Esophagus squamous epithelium (tissue), 5 donors: ENCODE measurements around the gene SMCP. TPM values are rescaled to one million over a fixed set of nuclear protein-coding genes. Genes with fewer than 3 reads are reported as not detected.
A peak's percentile ranks its signal among the peaks of the same experiment; 100 is the strongest.

ENCODE experiments used
- DNase-seq: peaks from one replicate; lab custom pipeline; 2025; lab: John Stamatoyannopoulos, UW
- H3K27ac ChIP-seq, 4 donors: fragments of 200-600 bp; sonication (generic); one replicate each; pipeline ENCODE4 v1.5.1; 2016 to 2019; ENCODE audit warnings: mild to moderate bottlenecking in 1 of 4
- H3K27me3 ChIP-seq, 4 donors: fragments of 200-600 bp; sonication (generic); 1 replicate in 3 of 4; 2 replicates in 1 of 4; pipeline versions ENCODE4 v1.5.1 to v1.6.0; 2017 to 2021; ENCODE audit warnings: antibody characterized with exemption in 1 of 4
- H3K36me3 ChIP-seq, 3 donors: fragments of 200-600 bp; sonication (generic); one replicate each; pipeline ENCODE4 v1.5.1; 2016 to 2019
- H3K4me1 ChIP-seq, 3 donors: fragments of 200-600 bp; sonication (generic); one replicate each; pipeline ENCODE4 v1.5.1; 2017 to 2019
- H3K4me3 ChIP-seq, 4 donors: fragments of 200-600 bp; sonication (generic); 1 replicate in 3 of 4; 2 replicates in 1 of 4; pipeline ENCODE4 v1.5.1; 2016 to 2019; ENCODE audit warnings: mild to moderate bottlenecking in 2 of 4, moderate library complexity in 1 of 4
- H3K9me3 ChIP-seq, 3 donors: fragments of 200-600 bp; sonication (generic); one replicate each; pipeline ENCODE4 v1.5.1; 2016 to 2019
- CTCF ChIP-seq, 6 experiments: fragments of 450-650 bp in 4 of 6; fragments of 200-600 bp in 2 of 6; sonication (generic) in 2 of 6; IDR thresholded peaks; one replicate each; pipeline ENCODE4 v1.5.1; 2016 to 2019; ENCODE audit warnings: antibody characterized with exemption in 6 of 6, mild to moderate bottlenecking in 4 of 6, moderate library complexity in 4 of 6
- POLR2A ChIP-seq, 4 donors: fragments of 450-650 bp; IDR thresholded peaks; one replicate each; pipeline ENCODE4 v1.6.1; 2017; ENCODE audit warnings: antibody characterized with exemption in 4 of 4, mild to moderate bottlenecking in 4 of 4, moderate library complexity in 3 of 4
- WGBS, 2 donors: methylation state at CpG; one replicate each; pipeline ENCODE4 v1.1.5; 2018; 5-methylcytosine and 5-hydroxymethylcytosine counted together
- intact Hi-C: fragments of 100-400 bp; cut with DNase I; formaldehyde crosslinking; loops from one replicate; pipeline ENCODE4 v1.15.0; 2022
- total RNA-seq, 4 donors: library from RNA; depleted of rRNA; stranded (reverse); fragments of >200 nt; gene quantifications; one replicate each; pipeline ENCODE4 v1.1.0, GENCODE V29; 2016
- donor health status: DM: yes; HTN: yes; CAD: no.

The SMCP gene
- total RNA-seq, 4 donors from 2014 or later = not detected

GRCh38 chr1:152928671-152929070 lies 50.5 kb downstream of the SMCP start:
- no peak overlapping the region for H3K4me3 ChIP-seq
- no peak for TF ChIP-seq CTCF (IDR thresholded peaks at IDR 0.05)
- TF ChIP-seq POLR2A (IDR thresholded peaks at IDR 0.05) = no peak
- H3K36me3 ChIP-seq = no peaks in the 10 kb centered on the region
- peaks cover 0 to 16% (median 0%) of the 10 kb centered on the region in 3 donors for H3K4me1 ChIP-seq
- DNase-seq = no peak
- H3K9me3 ChIP-seq = no peaks in the 10 kb centered on the region
- no peak overlapping the region for H3K27ac ChIP-seq
- intact Hi-C loops = loop anchor here (5.0 kb wide), 1 partner anchor 56 kb away; no protein-coding TSS in a partner anchor
- 45 to 72% methylated on average over 3 of the region's 3 CpGs for WGBS, 2 donors
- no peaks in the 10 kb centered on the region for H3K27me3 ChIP-seq

GRCh38 chr1:152932170-152932811 lies 54.2 kb downstream of the SMCP start:
- Histone ChIP-seq H3K9me3 (no peaks in the 10 kb centered on the region), H3K4me1 (peaks cover 0 to 35% (median 0%) of the 10 kb centered on the region in 3 donors), H3K27ac (peak overlapping the region; percentile 46 to 78 (median 70)), H3K4me3 (no peak overlapping the region), H3K36me3 (no peaks in the 10 kb centered on the region), H3K27me3 (no peaks in the 10 kb centered on the region)
- WGBS, 2 donors = 52 to 65% methylated on average over 4 of the region's 4 CpGs
- intact Hi-C loops = no loop called here
- no peak for DNase-seq
- TF ChIP-seq POLR2A (IDR thresholded peaks at IDR 0.05) (no peak), CTCF (IDR thresholded peaks at IDR 0.05) (no peak)

GRCh38 chr1:152933196-152933595 lies 55.1 kb downstream of the SMCP start:
- Histone ChIP-seq H3K4me3 (no peak overlapping the region), H3K4me1 (peaks cover 0 to 35% (median 0%) of the 10 kb centered on the region in 3 donors), H3K36me3 (no peaks in the 10 kb centered on the region), H3K27ac (peak overlapping the region; percentile 58 to 78 (median 70)), H3K9me3 (no peaks in the 10 kb centered on the region), H3K27me3 (no peaks in the 10 kb centered on the region)
- 41 to 48% methylated on average over 2 of the region's 2 CpGs for WGBS, 2 donors
- no peak for TF ChIP-seq CTCF (IDR thresholded peaks at IDR 0.05)
- no peak for TF ChIP-seq POLR2A (IDR thresholded peaks at IDR 0.05)
- DNase-seq = no peak
- intact Hi-C loops = no loop called here

Other genes with a start within 250 kb of the SMCP start
- gene LCE2D, start 214.9 kb upstream of the SMCP start, total RNA-seq = not detected
- not detected for gene LCE2C, start 203.0 kb upstream of the SMCP start, total RNA-seq
- gene LCE2B, start 192.2 kb upstream of the SMCP start, total RNA-seq = not detected
- not detected for gene LCE2A, start 180.0 kb upstream of the SMCP start, total RNA-seq
- not detected for gene LCE4A, start 170.2 kb upstream of the SMCP start, total RNA-seq
- gene KPRP, start 120.3 kb upstream of the SMCP start, total RNA-seq = 1 to 10 TPM in 2 of 4 donors, under 1 TPM in 2; 0.09 to 3.7 (median 1.2) TPM
- not detected for gene LCE1F, start 103.2 kb upstream of the SMCP start, total RNA-seq
- not detected for gene LCE1E, start 92.1 kb upstream of the SMCP start, total RNA-seq
- gene LCE1D, start 81.6 kb upstream of the SMCP start, total RNA-seq = not detected
- gene LCE1C, start 71.7 kb upstream of the SMCP start, total RNA-seq = under 1 TPM in 1 of 4 donors, not detected in 3; 0.57 TPM
- gene LCE1B, start 66.4 kb upstream of the SMCP start, total RNA-seq = not detected
- not detected for gene LCE1A, start 50.8 kb upstream of the SMCP start, total RNA-seq
- gene LCE6A, start 35.5 kb upstream of the SMCP start, total RNA-seq = not detected
- not detected for gene LCE7A, start 18.3 kb upstream of the SMCP start, total RNA-seq
- gene IVL, start 30.2 kb downstream of the SMCP start, total RNA-seq = 100 to 1,000 TPM; 155 to 336 (median 262) TPM
- gene SPRR5, start 68.9 kb downstream of the SMCP start, total RNA-seq = 1 to 10 TPM in 2 of 4 donors, not detected in 2; 1.3 to 2.2 TPM
- gene SPRR4, start 92.3 kb downstream of the SMCP start, total RNA-seq = 1 to 10 TPM in 2 of 4 donors, under 1 TPM in 1, not detected in 1; 0.64 to 6.4 (median 1.3) TPM
- gene SPRR1A, start 105.8 kb downstream of the SMCP start, total RNA-seq = 1,000 to 10,000 TPM in 1 of 4 donors, 100 to 1,000 TPM in 2, 10 to 100 TPM in 1; 57.4 to 1,951 (median 348) TPM
- gene SPRR3, start 123.4 kb downstream of the SMCP start, total RNA-seq = over 10,000 TPM in 1 of 4 donors, 1,000 to 10,000 TPM in 3; 7,283 to 22,357 (median 8,768) TPM
- 1,000 to 10,000 TPM in 1 of 4 donors, 100 to 1,000 TPM in 3; 102 to 3,090 (median 871) TPM for gene SPRR1B, start 152.9 kb downstream of the SMCP start, total RNA-seq
- gene SPRR2D, start 162.8 kb downstream of the SMCP start, total RNA-seq = 1,000 to 10,000 TPM in 1 of 4 donors, 100 to 1,000 TPM in 2, 1 to 10 TPM in 1; 8.2 to 1,680 (median 542) TPM
- gene SPRR2A, start 179.2 kb downstream of the SMCP start, total RNA-seq = 1,000 to 10,000 TPM in 3 of 4 donors, 10 to 100 TPM in 1; 60.3 to 5,271 (median 1,851) TPM
- 10 to 100 TPM in 1 of 4 donors, 1 to 10 TPM in 2, not detected in 1; 1.9 to 99.4 (median 7.0) TPM for gene SPRR2B, start 193.3 kb downstream of the SMCP start, total RNA-seq
- gene SPRR2E, start 216.2 kb downstream of the SMCP start, total RNA-seq = 1,000 to 10,000 TPM in 1 of 4 donors, 100 to 1,000 TPM in 2, 1 to 10 TPM in 1; 4.0 to 3,177 (median 449) TPM
- 1,000 to 10,000 TPM in 1 of 4 donors, 100 to 1,000 TPM in 1, 10 to 100 TPM in 1, under 1 TPM in 1; 0.76 to 1,391 (median 149) TPM for gene SPRR2F, start 235.2 kb downstream of the SMCP start, total RNA-seq